ENCODE data around the gene VDR. TPM values are rescaled to one million over a fixed set of nuclear protein-coding genes. Genes with fewer than 3 reads are reported as not detected.
"Not testable (repeated sequence)": the region's sequence is repeated elsewhere in the genome, so short reads cannot be mapped to it uniquely, and the experiment has no call there.

The VDR gene
- total and polyA plus RNA-seq, 4 experiments from 2014 or later: 0.37 to 3.2 (median 1.0) TPM

GRCh38 chr12:47812797-47813510 is 91.8 kb downstream of the VDR start:
- no peaks in the 10 kb centered on the region for H3K36me3 ChIP-seq (ENCODE audit: insufficient read depth, low read length)
- H3K27me3 Mint-ChIP-seq: no peaks in the 10 kb centered on the region
- intact Hi-C loops (cut with micrococcal nuclease): loop anchor here (1.0 kb wide), 4 partner anchors 11 to 40 kb away; partner anchors contain the start of gene SLC48A1

GRCh38 chr12:47811581-47812484 is 93.0 kb downstream of the VDR start:
- no peak for DNase-seq
- ChIA-PET POLR2A (ENCODE audit: partially characterized antibody) (interaction anchor here (1.4 to 21.9 kb wide), 9 partner anchors 7 to 93 kb away, joined by 3 to 516 read pairs (median 8); partner anchors contain the start of genes HDAC7, SLC48A1 and VDR), CTCF (ENCODE audit: partially characterized antibody) (interaction anchor here (1.2 to 20.2 kb wide), 8 partner anchors 10 to 70 kb away, joined by 3 to 568 read pairs (median 10); no protein-coding TSS in a partner anchor)
- H3K36me3 Mint-ChIP-seq: peaks cover 0 to 15% of the 10 kb centered on the region in 2 donors
- Histone ChIP-seq H3K9me3 (ENCODE audit: control insufficient read depth in 1 of 2, low read length in 2 of 2) (no peaks in the 10 kb centered on the region), H3K4me1 (ENCODE audit: insufficient read depth, low read length) (peaks cover 97% of the 10 kb centered on the region), H3K4me3 (ENCODE audit: low read length in 2 of 2) (peak overlapping the region in 1 of 2 donors; percentile 57), H3K27me3 (ENCODE audit: insufficient read depth, low read length) (no peaks in the 10 kb centered on the region), H3K27ac (ENCODE audit: low read depth, low read length) (peak overlapping the region; percentile 91), H3K36me3 (ENCODE audit: insufficient read depth, low read length) (no peaks in the 10 kb centered on the region)
- peak overlapping the region; percentile 93 to 99 (median 97) for H3K27ac Mint-ChIP-seq
- peaks cover 73 to 100% (median 89%) of the 10 kb centered on the region in 4 donors for H3K4me1 Mint-ChIP-seq
- intact Hi-C loops (cut with micrococcal nuclease): no loop called here
- H3K4me3 Mint-ChIP-seq: peak overlapping the region; percentile 84 to 92 (median 86)
- no peaks in the 10 kb centered on the region for H3K27me3 Mint-ChIP-seq
- no peaks in the 10 kb centered on the region for H3K9me3 Mint-ChIP-seq

More at GRCh38 chr12:47812797-47813510, 91.8 kb downstream of the VDR start:
- Mint-ChIP-seq H3K4me3 (peak overlapping the region; percentile 82 to 92 (median 86)), H3K36me3 (peaks cover 0 to 16% of the 10 kb centered on the region in 2 donors), H3K27ac (peak overlapping the region; percentile 93 to 99 (median 97)), H3K4me1 (peaks cover 73 to 100% (median 88%) of the 10 kb centered on the region in 4 donors), H3K9me3 (no peaks in the 10 kb centered on the region)
- no peaks in the 10 kb centered on the region for H3K27me3 ChIP-seq (ENCODE audit: insufficient read depth, low read length)
- peak overlapping the region; percentile 57 to 80 for H3K4me3 ChIP-seq (ENCODE audit: low read length in 2 of 2)
- H3K9me3 ChIP-seq (ENCODE audit: control insufficient read depth in 1 of 2, low read length in 2 of 2): no peaks in the 10 kb centered on the region
- ChIA-PET POLR2A (ENCODE audit: partially characterized antibody) (interaction anchor here (0.9 to 21.9 kb wide), 15 partner anchors 6 to 293 kb away, joined by 3 to 516 read pairs (median 6); partner anchors contain the start of genes HDAC7, RPAP3, SENP1 and SLC48A1), CTCF (ENCODE audit: partially characterized antibody) (interaction anchor here (0.6 to 20.2 kb wide), 14 partner anchors 9 to 387 kb away, joined by 3 to 568 read pairs (median 4); partner anchors contain the start of genes ASB8 and SLC48A1)
- DNase-seq: peak; percentile 79 to 97 (median 85)
- H3K27ac ChIP-seq (ENCODE audit: low read depth, low read length): peak overlapping the region; percentile 91
- peaks cover 97% of the 10 kb centered on the region for H3K4me1 ChIP-seq (ENCODE audit: insufficient read depth, low read length)

GRCh38 chr12:47811072-47811396 is 93.8 kb downstream of the VDR start:
- H3K9me3 Mint-ChIP-seq: no peaks in the 10 kb centered on the region
- Histone ChIP-seq H3K27ac (ENCODE audit: low read depth, low read length) (peak overlapping the region; percentile 91), H3K4me1 (ENCODE audit: insufficient read depth, low read length) (peaks cover 97% of the 10 kb centered on the region), H3K36me3 (ENCODE audit: insufficient read depth, low read length) (peaks cover 2% of the 10 kb centered on the region), H3K27me3 (ENCODE audit: insufficient read depth, low read length) (no peaks in the 10 kb centered on the region), H3K9me3 (ENCODE audit: control insufficient read depth in 1 of 2, low read length in 2 of 2) (no peaks in the 10 kb centered on the region), H3K4me3 (ENCODE audit: low read length in 2 of 2) (peak overlapping the region; percentile 4 to 14)
- H3K27ac Mint-ChIP-seq: peak overlapping the region; percentile 93 to 98 (median 96)
- CTCF ChIA-PET (ENCODE audit: partially characterized antibody): interaction anchor here (0.9 to 20.2 kb wide), 10 partner anchors 7 to 106 kb away, joined by 3 to 568 read pairs (median 6); no protein-coding TSS in a partner anchor
- peaks cover 72 to 100% (median 90%) of the 10 kb centered on the region in 4 donors for H3K4me1 Mint-ChIP-seq
- intact Hi-C loops (cut with micrococcal nuclease): no loop called here
- POLR2A ChIA-PET (ENCODE audit: partially characterized antibody): interaction anchor here (1.0 to 21.9 kb wide), 7 partner anchors 8 to 105 kb away, joined by 3 to 516 read pairs (median 5); partner anchors contain the start of genes HDAC7 and RPAP3
- no peaks in the 10 kb centered on the region for H3K27me3 Mint-ChIP-seq
- peak overlapping the region; percentile 21 to 92 (median 80) for H3K4me3 Mint-ChIP-seq
- H3K36me3 Mint-ChIP-seq: peaks cover 0 to 15% of the 10 kb centered on the region in 2 donors
- DNase-seq: no peak

GRCh38 chr12:47809518-47809917 is 95.3 kb downstream of the VDR start:
- H3K27me3 ChIP-seq (ENCODE audit: insufficient read depth, low read length); H3K4me3 ChIP-seq (ENCODE audit: low read length in 2 of 2); H3K27me3 Mint-ChIP-seq; H3K9me3 ChIP-seq (ENCODE audit: control insufficient read depth in 1 of 2, low read length in 2 of 2); H3K36me3 ChIP-seq (ENCODE audit: insufficient read depth, low read length); H3K9me3 Mint-ChIP-seq; DNase-seq: not testable (repeated sequence)
- Mint-ChIP-seq H3K36me3 (peaks cover 7 to 28% of the 10 kb centered on the region in 2 donors), H3K4me1 (peaks cover 79 to 100% (median 91%) of the 10 kb centered on the region in 4 donors), H3K4me3 (peak overlapping the region in 4 of 8 donors; percentile 21 to 80 (median 46)), H3K27ac (peak overlapping the region in 6 of 7 donors; percentile 41 to 97 (median 94))
- H3K4me1 ChIP-seq (ENCODE audit: insufficient read depth, low read length): peaks cover 98% of the 10 kb centered on the region
- ChIA-PET CTCF (ENCODE audit: partially characterized antibody) (interaction anchor here (0.7 to 20.2 kb wide), 10 partner anchors 8 to 94 kb away, joined by 3 to 568 read pairs (median 6); no protein-coding TSS in a partner anchor), POLR2A (ENCODE audit: partially characterized antibody) (interaction anchor here (0.9 to 21.9 kb wide), 6 partner anchors 10 to 104 kb away, joined by 3 to 516 read pairs (median 38); partner anchors contain the start of genes HDAC7 and RPAP3)
- intact Hi-C loops (cut with micrococcal nuclease): loop anchor here (2.0 kb wide), 1 partner anchor 31 kb away; no protein-coding TSS in a partner anchor
- peak overlapping the region; percentile 91 for H3K27ac ChIP-seq (ENCODE audit: low read depth, low read length)

GRCh38 chr12:47808574-47809365 is 96.0 kb downstream of the VDR start:
- Mint-ChIP-seq H3K36me3 (peaks cover 7 to 28% of the 10 kb centered on the region in 2 donors), H3K27me3 (no peaks in the 10 kb centered on the region), H3K9me3 (no peaks in the 10 kb centered on the region), H3K4me3 (peak overlapping the region; percentile 40 to 85 (median 74)), H3K27ac (peak overlapping the region; percentile 92 to 98 (median 94)), H3K4me1 (peaks cover 73 to 100% (median 90%) of the 10 kb centered on the region in 4 donors)
- DNase-seq: peak in 3 of 5 donors; percentile 31 to 69 (median 35)
- Histone ChIP-seq H3K4me3 (ENCODE audit: low read length in 2 of 2) (peak overlapping the region; percentile 13 to 21), H3K9me3 (ENCODE audit: control insufficient read depth in 1 of 2, low read length in 2 of 2) (no peaks in the 10 kb centered on the region), H3K36me3 (ENCODE audit: insufficient read depth, low read length) (peaks cover 4% of the 10 kb centered on the region), H3K27me3 (ENCODE audit: insufficient read depth, low read length) (no peaks in the 10 kb centered on the region), H3K4me1 (ENCODE audit: insufficient read depth, low read length) (peaks cover 98% of the 10 kb centered on the region), H3K27ac (ENCODE audit: low read depth, low read length) (peak overlapping the region; percentile 73)
- POLR2A ChIA-PET (ENCODE audit: partially characterized antibody): interaction anchor here (0.9 to 21.9 kb wide), 13 partner anchors 10 to 1353 kb away, joined by 3 to 516 read pairs (median 4); partner anchors contain the start of genes HDAC7, RAPGEF3, RPAP3 and SLC48A1
- intact Hi-C loops (cut with micrococcal nuclease): loop anchor here (1.0 to 2.0 kb wide), 3 partner anchors 16 to 30 kb away; no protein-coding TSS in a partner anchor
- CTCF ChIA-PET (ENCODE audit: partially characterized antibody): interaction anchor here (0.5 to 20.2 kb wide), 17 partner anchors 9 to 154 kb away, joined by 3 to 568 read pairs (median 6); partner anchors contain the start of genes SLC48A1 and TMEM106C

Data from CD4-positive, alpha-beta memory T cell (primary cell).